CD4-positive, alpha-beta T cell (primary cell): ENCODE data around the gene UBXN2A. TPM values are rescaled to one million over a fixed set of nuclear protein-coding genes. Genes with fewer than 3 reads are reported as not detected.
A peak's percentile ranks its signal among the peaks of the same experiment; 100 is the strongest.

Source experiments
- ATAC-seq: fragments of 200-7000 bp; cut with Tn5 transposase; one replicate; pipeline ENCODE4 v1.10.0; 2022; ENCODE audit warnings: mild to moderate bottlenecking; ENCODE audit not compliant: poor library complexity
- CTCF ChIA-PET: fragments of 350-600 bp; sonication (Branson Sonifier 250); formaldehyde crosslinking; loops from one replicate; lab custom pipeline; 2021; ENCODE audit warnings: antibody characterized with exemption, inconsistent platforms; lab: Charles Lee
- POLR2A ChIA-PET: fragments of 350-600 bp; sonication (Branson Sonifier 250); formaldehyde crosslinking; loops from one replicate; lab custom pipeline; 2021; ENCODE audit warnings: antibody characterized with exemption, inconsistent platforms; lab: Charles Lee
- DNase-seq, 14 experiments: peaks; one replicate each; pipeline ENCODE4 v3.0.0-alpha.2; 2013 to 2020; ENCODE audit warnings: mixed read lengths in 2 of 14
- H3K27ac ChIP-seq, 2 donors: one replicate each; pipeline versions ENCODE4 v1.5.1 to v1.7.0; 2013; ENCODE audit warnings: low read length in 2 of 2, low read depth in 1 of 2, mild to moderate bottlenecking in 1 of 2
- H3K27me3 ChIP-seq, 2 experiments: 1 replicate in 1 of 2; 2 replicates in 1 of 2; pipeline versions ENCODE4 v1.6.1 to v1.7.0; 2013; ENCODE audit warnings: low read length in 2 of 2, control low read depth in 1 of 2, mild to moderate bottlenecking in 1 of 2, moderate library complexity in 1 of 2; ENCODE audit not compliant: insufficient read depth in 2 of 2, control insufficient read depth in 1 of 2
- H3K36me3 ChIP-seq: one replicate; pipeline ENCODE4 v1.6.1; 2013; ENCODE audit warnings: low read length, control low read depth; ENCODE audit not compliant: insufficient read depth
- H3K4me1 ChIP-seq: one replicate; pipeline ENCODE4 v1.6.1; 2013; ENCODE audit warnings: low read length, control low read depth; ENCODE audit not compliant: insufficient read depth
- H3K4me3 ChIP-seq: one replicate; pipeline ENCODE4 v1.5.1; 2013; ENCODE audit warnings: mild to moderate bottlenecking, low read length, moderate library complexity
- H3K9me3 ChIP-seq, 2 experiments: 1 replicate in 1 of 2; 2 replicates in 1 of 2; pipeline versions ENCODE4 v1.6.1 to v1.7.0; 2013; ENCODE audit warnings: low read length in 2 of 2, mild to moderate bottlenecking in 2 of 2, control low read depth in 1 of 2, moderate library complexity in 1 of 2; ENCODE audit not compliant: control insufficient read depth in 1 of 2, insufficient read depth in 1 of 2
- H3K27ac Mint-ChIP-seq: one replicate; pipeline ENCODE4 v1.8.0; 2020; ENCODE audit warnings: mixed read lengths
- H3K27me3 Mint-ChIP-seq: one replicate; pipeline ENCODE4 v1.8.0; 2021; ENCODE audit warnings: mixed read lengths
- H3K36me3 Mint-ChIP-seq: one replicate; pipeline ENCODE4 v1.8.0; 2021; ENCODE audit warnings: low read depth, mixed read lengths
- H3K4me1 Mint-ChIP-seq: one replicate; pipeline ENCODE4 v1.8.0; 2021; ENCODE audit warnings: low read depth, mixed read lengths
- H3K4me3 Mint-ChIP-seq: one replicate; pipeline ENCODE4 v1.8.0; 2020; ENCODE audit warnings: mild to moderate bottlenecking, mixed read lengths
- H3K9me3 Mint-ChIP-seq: one replicate; pipeline ENCODE4 v1.8.0; 2020; ENCODE audit warnings: mixed read lengths
- CTCF ChIP-seq: fragments of 200-600 bp; IDR thresholded peaks from one replicate; pipeline ENCODE4 v1.8.0; 2022; ENCODE audit warnings: antibody characterized with exemption, mild to moderate bottlenecking
- intact Hi-C, 2 experiments: fragments of 100-400 bp; cut with DNase I in 1 of 2; cut with micrococcal nuclease in 1 of 2; formaldehyde crosslinking; loops; one replicate each; pipeline versions ENCODE4 v1.15.1 to v1.9.0; 2023 to 2025; cut with DNase I, micrococcal nuclease
- total RNA-seq, 174 experiments: library from RNA in 2 of 174; stranded (reverse) in 2 of 174; gene quantifications; one replicate each; pipeline ENCODE4 v1.2.3 and lab custom pipeline; 2021 to 2026

Gene UBXN2A
- total RNA-seq, 2 experiments from 2014 or later: 12.9 to 16.7 TPM

- no peak overlapping the region for H3K27ac Mint-ChIP-seq
- Histone ChIP-seq H3K4me3 (no peak overlapping the region), H3K4me1 (peaks cover 3% of the 10 kb centered on the region), H3K36me3 (no peaks in the 10 kb centered on the region), H3K27ac (no peak overlapping the region), H3K9me3 (no peaks in the 10 kb centered on the region), H3K27me3 (no peaks in the 10 kb centered on the region)
- peak in 2 of 14 experiments; percentile 17 to 20 for DNase-seq
- no peak overlapping the region for H3K4me3 Mint-ChIP-seq
- peaks cover 64% of the 10 kb centered on the region for H3K4me1 Mint-ChIP-seq
- intact Hi-C loops: no loop called here
- no peaks in the 10 kb centered on the region for H3K36me3 Mint-ChIP-seq
- no peaks in the 10 kb centered on the region for H3K27me3 Mint-ChIP-seq
- no peaks in the 10 kb centered on the region for H3K9me3 Mint-ChIP-seq
- CTCF ChIA-PET: no interaction called here
- POLR2A ChIA-PET: interaction anchor here (0.9 to 2.0 kb wide), 3 partner anchors 23 to 25 kb away, joined by 3 to 6 read pairs (median 4); partner anchors contain the start of gene ATAD2B
- no peak for TF ChIP-seq CTCF
- ATAC-seq: no peak
These were observed 38.1 kb upstream of the UBXN2A start for GRCh38 chr2:23901966-23902846.

- H3K9me3 Mint-ChIP-seq: no peaks in the 10 kb centered on the region
- ATAC-seq (no peak), DNase-seq (no peak)
- no peak for TF ChIP-seq CTCF
- H3K27me3 ChIP-seq: no peaks in the 10 kb centered on the region
- intact Hi-C loops: no loop called here
- no peaks in the 10 kb centered on the region for H3K36me3 ChIP-seq
- H3K4me3 Mint-ChIP-seq: no peak overlapping the region
- H3K27ac Mint-ChIP-seq: no peak overlapping the region
- peaks cover 62% of the 10 kb centered on the region for H3K4me1 Mint-ChIP-seq
- H3K4me3 ChIP-seq: no peak overlapping the region
- H3K9me3 ChIP-seq: no peaks in the 10 kb centered on the region
- no peak overlapping the region for H3K27ac ChIP-seq
- ChIA-PET POLR2A (interaction anchor here (1.4 to 2.0 kb wide), 2 partner anchors 22 to 24 kb away, joined by 4 to 6 read pairs; partner anchors contain the start of gene ATAD2B), CTCF (no interaction called here)
- H3K4me1 ChIP-seq: peaks cover 1% of the 10 kb centered on the region
- H3K27me3 Mint-ChIP-seq: no peaks in the 10 kb centered on the region
- H3K36me3 Mint-ChIP-seq: no peaks in the 10 kb centered on the region
These were observed 37.2 kb upstream of the UBXN2A start for GRCh38 chr2:23903034-23903433.

GRCh38 chr2:23904215-23904614, 36.0 kb upstream of the UBXN2A start:
- ChIA-PET POLR2A (interaction anchor here (0.6 to 2.0 kb wide), 2 partner anchors 9 to 21 kb away, joined by 4 to 5 read pairs; no protein-coding TSS in a partner anchor), CTCF (no interaction called here)
- Mint-ChIP-seq H3K27me3 (no peaks in the 10 kb centered on the region), H3K9me3 (no peaks in the 10 kb centered on the region), H3K4me1 (peaks cover 59% of the 10 kb centered on the region), H3K27ac (no peak overlapping the region), H3K36me3 (peaks cover under 1% of the 10 kb centered on the region), H3K4me3 (no peak overlapping the region)
- TF ChIP-seq CTCF: no peak
- Histone ChIP-seq H3K4me3 (no peak overlapping the region), H3K4me1 (no peaks in the 10 kb centered on the region), H3K36me3 (no peaks in the 10 kb centered on the region), H3K27ac (no peak overlapping the region), H3K27me3 (no peaks in the 10 kb centered on the region), H3K9me3 (no peaks in the 10 kb centered on the region)
- no peak for ATAC-seq
- DNase-seq: no peak
- intact Hi-C loops: no loop called here
